GM21390 (cell line): ENCODE results near the gene NLGN2.

Experiments
- ATAC-seq: cut with Tn5 transposase; IDR thresholded peaks from one replicate; pipeline ENCODE4 v1.9.1; 2021; ENCODE audit not compliant: unreplicated experiment

The NLGN2 gene

DNA sequence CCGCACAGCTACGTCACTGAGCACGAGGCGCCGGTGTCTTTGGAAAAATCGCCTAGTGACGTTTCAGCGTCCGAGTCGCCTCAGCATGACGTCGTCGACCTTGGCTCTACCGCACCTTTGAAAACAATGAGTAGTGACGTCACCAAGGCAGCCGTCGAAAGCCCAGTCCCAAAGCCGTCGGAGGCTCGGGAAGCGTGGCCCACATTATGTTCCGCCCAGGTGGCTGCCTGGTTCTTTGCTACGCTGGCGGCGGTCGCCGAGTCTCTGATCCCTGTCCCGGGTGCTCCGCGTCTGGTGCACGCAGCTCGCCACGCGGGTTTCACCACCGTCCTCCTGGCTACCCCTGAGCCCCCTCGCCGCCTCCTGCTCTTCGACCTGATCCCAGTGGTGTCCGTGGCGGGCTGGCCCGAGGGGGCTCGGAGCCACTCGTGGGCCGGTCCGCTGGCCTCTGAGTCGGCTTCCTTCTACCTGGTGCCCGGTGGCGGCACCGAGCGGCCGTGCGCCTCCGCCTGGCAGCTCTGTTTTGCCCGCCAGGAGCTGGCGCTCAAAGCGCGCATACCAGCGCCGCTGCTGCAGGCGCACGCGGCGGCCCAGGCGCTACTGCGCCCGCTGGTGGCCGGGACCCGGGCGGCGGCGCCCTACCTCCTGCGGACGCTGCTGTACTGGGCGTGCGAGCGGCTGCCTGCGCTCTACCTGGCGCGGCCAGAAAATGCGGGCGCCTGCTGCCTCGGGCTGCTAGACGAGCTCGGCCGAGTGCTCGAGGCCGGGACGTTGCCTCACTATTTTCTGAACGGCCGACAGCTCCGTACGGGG lies 29.1 kb downstream of the NLGN2 start:
- ATAC-seq, result no peak

- no peak for ATAC-seq
Measured at GRCh38 chr17:7437369-7437863, 29.8 kb downstream of the NLGN2 start.

DNA sequence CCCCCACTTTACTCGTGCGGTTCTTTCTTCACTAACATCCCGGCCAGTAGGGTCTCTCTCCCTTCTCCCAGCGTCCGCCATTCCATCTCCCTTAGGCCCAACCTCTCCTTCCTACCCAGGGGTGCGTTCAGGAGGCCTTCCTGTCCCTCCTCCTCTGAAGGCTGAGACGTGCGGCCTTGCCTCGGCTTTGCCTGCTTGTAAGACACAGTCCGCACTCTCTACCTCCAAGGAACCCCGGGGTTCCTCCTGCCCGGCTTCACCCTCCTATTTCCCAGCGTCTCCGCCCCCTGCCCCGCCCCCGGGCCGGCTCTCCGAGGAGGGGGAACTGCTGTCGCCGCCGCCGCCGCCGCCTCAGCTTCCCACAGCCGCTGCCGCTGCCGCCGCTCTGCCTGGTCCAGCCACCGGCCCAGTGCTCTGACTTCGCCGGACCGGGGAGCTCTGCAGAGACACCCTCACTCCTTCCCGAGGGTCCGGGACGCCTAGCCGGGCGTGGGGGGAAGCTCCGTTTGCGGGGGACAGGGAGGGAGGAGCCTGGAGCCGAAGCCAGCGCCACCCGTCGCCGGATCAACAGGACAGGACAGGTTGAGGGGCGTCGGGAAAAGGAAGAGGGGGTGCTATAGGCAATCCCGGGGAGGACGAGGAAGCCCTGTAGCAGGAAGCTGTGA lies 30.4 kb downstream of the NLGN2 start:
- no peak for ATAC-seq

- no peak for ATAC-seq
Measured at GRCh38 chr17:7438656-7439460, 31.2 kb downstream of the NLGN2 start.

DNA sequence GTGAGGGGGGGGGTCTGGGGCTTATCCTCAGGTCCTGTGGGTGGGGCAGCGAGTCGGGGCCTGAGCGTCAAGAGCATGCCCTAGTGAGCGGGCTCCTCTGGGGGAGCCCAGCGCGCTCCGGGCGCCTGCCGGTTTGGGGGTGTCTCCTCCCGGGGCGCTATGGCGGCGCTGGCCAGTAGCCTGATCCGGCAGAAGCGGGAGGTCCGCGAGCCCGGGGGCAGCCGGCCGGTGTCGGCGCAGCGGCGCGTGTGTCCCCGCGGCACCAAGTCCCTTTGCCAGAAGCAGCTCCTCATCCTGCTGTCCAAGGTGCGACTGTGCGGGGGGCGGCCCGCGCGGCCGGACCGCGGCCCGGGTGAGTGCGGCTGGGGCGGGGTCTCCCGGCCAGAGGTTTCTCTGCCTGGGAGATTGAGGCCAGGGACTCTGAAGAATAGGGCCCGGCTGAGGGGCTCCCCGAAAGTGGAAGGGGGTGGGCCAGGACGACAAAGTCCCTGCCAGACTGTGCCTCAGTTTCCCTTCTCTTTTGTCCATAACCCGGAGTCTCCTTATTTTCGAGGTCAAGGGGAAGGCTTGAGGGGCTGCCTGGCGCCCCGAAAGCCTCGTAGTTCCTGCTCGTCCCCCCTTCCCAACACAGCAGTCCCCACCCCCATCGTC lies 31.9 kb downstream of the NLGN2 start, which contains the start of gene FGF11:
FGF11 (plus strand) TSS at position 51 of the 651 bp plus-strand sequence; CDS start at position 160, 109 bp downstream.
- no peak for ATAC-seq

DNA sequence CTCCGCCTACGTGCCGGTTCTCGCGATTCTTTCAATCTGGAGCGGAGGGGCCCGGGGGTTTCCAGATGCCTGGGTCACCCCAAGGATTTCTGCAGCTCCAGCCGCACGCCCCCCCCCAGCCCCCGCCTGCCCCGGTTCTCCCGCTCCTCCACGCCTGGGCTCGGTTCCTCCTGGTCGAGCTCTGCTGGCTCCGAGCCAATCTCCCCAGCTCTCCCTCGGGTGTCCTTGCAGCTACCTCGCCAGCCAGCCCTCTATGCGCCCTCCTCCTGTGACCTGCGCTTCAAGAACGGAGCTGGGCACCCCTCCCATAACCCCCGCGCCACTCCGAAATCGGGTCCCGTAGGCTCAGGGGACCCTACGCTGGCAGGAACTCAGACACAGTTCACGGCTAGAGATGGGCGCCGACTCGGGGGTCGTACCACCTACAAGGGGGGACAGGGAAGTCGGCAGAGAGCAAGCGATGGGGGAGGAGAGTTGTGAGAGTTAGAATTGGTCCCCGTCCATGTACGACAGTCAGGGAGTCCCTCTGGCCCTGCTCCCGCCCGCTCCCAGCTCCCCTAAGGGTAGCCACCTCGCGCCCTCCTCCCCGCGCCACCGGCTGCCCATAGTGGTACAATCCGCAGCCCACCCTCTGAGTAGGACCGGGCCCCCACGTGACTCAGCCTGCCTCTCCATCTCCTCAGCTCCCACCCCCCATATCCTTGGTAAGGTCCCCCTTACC lies 32.6 kb downstream of the NLGN2 start:
- ATAC-seq, result no peak

DNA sequence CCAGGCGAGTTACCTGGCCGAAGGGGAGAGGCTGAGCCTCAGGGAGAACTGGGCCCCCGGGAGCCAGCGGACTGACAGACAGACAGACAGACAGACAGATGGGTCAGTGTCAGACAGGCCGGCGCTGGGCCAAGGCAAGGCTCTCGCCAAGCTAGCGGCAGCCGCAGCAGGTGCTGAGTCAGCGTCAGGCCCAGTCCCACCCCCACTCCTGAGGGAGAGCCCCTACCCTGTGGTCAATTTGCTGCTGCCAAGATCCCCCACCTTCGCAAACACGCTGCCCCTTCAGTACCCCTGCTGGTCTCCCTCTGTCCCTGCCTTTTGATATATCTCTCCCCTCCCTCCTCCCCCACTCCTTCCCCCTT lies 33.2 kb downstream of the NLGN2 start:
- ATAC-seq, result no peak

DNA sequence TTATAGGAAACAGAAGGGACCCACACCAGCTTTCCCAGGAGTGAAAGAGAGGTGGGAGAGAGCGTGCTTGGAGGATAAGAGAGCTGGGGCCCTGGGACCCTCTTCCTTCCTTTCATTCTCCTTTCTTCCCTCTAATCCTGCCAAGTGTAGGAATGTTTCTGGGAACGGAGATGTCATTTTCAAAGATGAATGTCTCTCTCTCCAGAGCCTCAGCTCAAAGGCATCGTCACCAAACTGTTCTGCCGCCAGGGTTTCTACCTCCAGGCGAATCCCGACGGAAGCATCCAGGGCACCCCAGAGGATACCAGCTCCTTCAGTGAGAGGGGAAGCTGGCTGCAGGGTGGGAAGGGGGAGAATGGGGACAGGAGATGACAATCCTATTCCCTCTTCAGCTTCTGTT lies 33.6 kb downstream of the NLGN2 start:
- no peak for ATAC-seq

GRCh38 chr17:7442142-7442541 lies 34.5 kb downstream of the NLGN2 start:
- ATAC-seq, result no peak

GRCh38 chr17:7443499-7444485 lies 36.1 kb downstream of the NLGN2 start:
- ATAC-seq, result no peak

DNA sequence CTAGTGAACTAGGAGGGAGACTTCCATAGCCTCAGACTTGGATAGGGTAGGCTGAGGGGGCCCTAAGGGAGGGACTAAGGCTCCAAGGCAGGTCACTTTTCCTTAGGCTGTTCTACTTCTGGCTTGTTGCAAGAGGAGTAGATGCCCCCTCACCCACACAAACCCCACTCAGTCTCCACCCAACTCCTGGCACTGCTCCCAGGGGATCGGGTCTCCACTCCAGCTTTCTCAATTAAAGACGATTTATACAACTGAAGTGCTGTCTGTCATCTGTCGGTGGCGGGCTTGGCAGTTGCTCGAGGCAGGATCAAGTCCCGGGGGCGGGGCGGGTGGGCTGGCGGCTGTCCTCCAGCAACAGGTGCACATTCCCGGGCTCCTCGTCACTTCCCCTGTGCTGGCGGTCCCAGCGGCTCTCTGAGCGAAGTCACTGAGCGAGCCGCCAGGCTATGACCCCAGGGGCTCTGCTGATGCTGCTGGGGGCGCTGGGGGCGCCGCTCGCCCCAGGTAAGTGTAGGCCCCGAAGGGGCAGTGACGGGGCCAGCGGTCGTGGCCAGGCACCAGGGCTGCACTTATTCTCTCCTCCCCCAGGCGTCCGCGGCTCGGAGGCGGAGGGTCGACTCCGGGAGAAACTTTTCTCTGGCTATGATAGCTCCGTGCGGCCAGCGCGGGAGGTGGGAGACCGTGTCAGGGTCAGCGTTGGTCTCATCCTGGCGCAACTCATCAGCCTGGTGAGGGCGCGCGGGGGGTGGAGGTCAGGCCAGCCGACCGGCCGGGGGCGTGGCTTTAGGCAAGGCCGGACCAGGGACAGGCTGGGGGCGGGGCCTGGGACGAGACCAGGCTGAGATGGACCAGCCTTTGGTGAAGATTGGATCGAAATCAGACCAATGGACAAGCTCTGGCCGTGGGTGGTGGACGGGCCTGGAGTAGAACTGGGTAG lies 37.3 kb downstream of the NLGN2 start, which contains the start of gene CHRNB1:
CHRNB1 (plus strand) TSS at position 380 of the 937 bp plus-strand sequence; CDS start at position 447, 67 bp downstream.
- no peak for ATAC-seq

- ATAC-seq, result no peak
Measured at GRCh38 chr17:7445619-7445968, 37.9 kb downstream of the NLGN2 start.

DNA sequence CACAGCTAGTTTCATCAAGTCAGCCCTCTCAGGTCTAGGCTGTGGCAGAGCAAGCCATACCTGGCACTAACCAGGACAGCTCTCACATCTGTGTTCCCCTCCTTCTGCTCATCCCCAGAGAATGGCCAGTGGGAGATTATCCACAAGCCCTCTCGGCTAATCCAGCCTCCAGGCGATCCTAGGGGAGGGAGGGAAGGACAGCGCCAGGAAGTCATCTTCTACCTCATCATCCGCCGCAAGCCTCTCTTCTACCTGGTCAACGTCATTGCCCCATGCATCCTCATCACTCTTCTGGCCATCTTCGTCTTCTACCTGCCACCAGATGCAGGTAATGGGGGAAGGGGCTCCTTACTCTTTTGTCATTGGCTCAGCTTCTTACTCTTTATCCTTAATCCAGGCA lies 40.8 kb downstream of the NLGN2 start:
- ATAC-seq, result no peak

GRCh38 chr17:7459961-7460545 lies 52.4 kb downstream of the NLGN2 start:
- ATAC-seq, result no peak

- no peak for ATAC-seq
Measured at GRCh38 chr17:7460850-7461660, 53.4 kb downstream of the NLGN2 start.

- ATAC-seq, result no peak
Measured at GRCh38 chr17:7462474-7463371, 55.1 kb downstream of the NLGN2 start.
